Chondrocyte (in vitro differentiated cells): Measurements from ENCODE around the gene COX18. TPM values are rescaled to one million over a fixed set of nuclear protein-coding genes. Genes with fewer than 3 reads are reported as not detected.

Experiments used
- DNase-seq: peaks from one replicate; pipeline ENCODE4 v3.0.0; 2021; ENCODE audit warnings: mixed read lengths, low spot score
- H3K27ac Mint-ChIP-seq: one replicate; pipeline ENCODE4 v1.8.0; 2021; ENCODE audit warnings: mild to moderate bottlenecking, moderate library complexity, mixed read lengths; ENCODE audit not compliant: unreplicated experiment
- H3K27me3 Mint-ChIP-seq: 2 replicates; pipeline ENCODE4 v1.8.0; 2021; ENCODE audit warnings: low read depth, mixed read lengths
- H3K36me3 Mint-ChIP-seq: 2 replicates; pipeline ENCODE4 v1.8.0; 2021; ENCODE audit warnings: low read depth, mixed read lengths
- H3K4me1 Mint-ChIP-seq: 2 replicates; pipeline ENCODE4 v1.8.0; 2021; ENCODE audit warnings: low read depth, mild to moderate bottlenecking, mixed read lengths
- H3K4me3 Mint-ChIP-seq: one replicate; pipeline ENCODE4 v1.8.0; 2021; ENCODE audit warnings: mild to moderate bottlenecking, moderate library complexity, mixed read lengths; ENCODE audit not compliant: unreplicated experiment
- H3K9me3 Mint-ChIP-seq: 2 replicates; pipeline ENCODE4 v1.8.0; 2021; ENCODE audit warnings: low read depth, mixed read lengths
- CTCF ChIP-seq: fragments of 200-600 bp; sonication (generic); IDR thresholded peaks from 2 replicates; pipeline ENCODE4 v1.5.0; 2021; ENCODE audit warnings: antibody characterized with exemption, mild to moderate bottlenecking, moderate library complexity
- total RNA-seq: library from RNA; stranded (reverse); gene quantifications from 3 replicates; pipeline ENCODE4 v1.2.1, GENCODE V29; 2021

COX18 gene
- total RNA-seq, 1 donor from 2014 or later, result 13.2 TPM

GRCh38 chr4:73053974-73054480 is 15.5 kb downstream of the COX18 start:
- Mint-ChIP-seq H3K36me3 (peaks cover 12% of the 10 kb centered on the region), H3K9me3 (no peaks in the 10 kb centered on the region), H3K4me1 (peaks cover 28% of the 10 kb centered on the region), H3K27ac (peak overlapping the region; percentile 39), H3K4me3 (no peak overlapping the region), H3K27me3 (no peaks in the 10 kb centered on the region)
- no peak for TF ChIP-seq CTCF
- DNase-seq, result no peak

GRCh38 chr4:73053076-73053475 is 16.4 kb downstream of the COX18 start:
- Mint-ChIP-seq H3K4me1 (peaks cover 28% of the 10 kb centered on the region), H3K27ac (peak overlapping the region; percentile 6), H3K36me3 (peaks cover 8% of the 10 kb centered on the region), H3K27me3 (no peaks in the 10 kb centered on the region), H3K4me3 (no peak overlapping the region), H3K9me3 (no peaks in the 10 kb centered on the region)
- no peak for DNase-seq
- no peak for TF ChIP-seq CTCF

- Mint-ChIP-seq H3K9me3 (no peaks in the 10 kb centered on the region), H3K4me1 (peaks cover 28% of the 10 kb centered on the region), H3K36me3 (peaks cover 6% of the 10 kb centered on the region), H3K27ac (no peak overlapping the region), H3K27me3 (no peaks in the 10 kb centered on the region), H3K4me3 (no peak overlapping the region)
- no peak for DNase-seq
- TF ChIP-seq CTCF, result no peak
Measured at GRCh38 chr4:73051625-73052024, 17.9 kb downstream of the COX18 start.

- no peak for TF ChIP-seq CTCF
- H3K4me3 Mint-ChIP-seq, result no peak overlapping the region
- peaks cover 5% of the 10 kb centered on the region for H3K9me3 Mint-ChIP-seq
- no peaks in the 10 kb centered on the region for H3K27me3 Mint-ChIP-seq
- no peak for DNase-seq
- H3K36me3 Mint-ChIP-seq, result peaks cover 2% of the 10 kb centered on the region
- H3K27ac Mint-ChIP-seq, result no peak overlapping the region
- no peaks in the 10 kb centered on the region for H3K4me1 Mint-ChIP-seq
Measured at GRCh38 chr4:73045879-73046278, 23.6 kb downstream of the COX18 start.

GRCh38 chr4:73037057-73037456 is 32.5 kb downstream of the COX18 start:
- Mint-ChIP-seq H3K27ac (no peak overlapping the region), H3K9me3 (peaks cover 11% of the 10 kb centered on the region), H3K36me3 (no peaks in the 10 kb centered on the region), H3K4me1 (no peaks in the 10 kb centered on the region), H3K4me3 (no peak overlapping the region), H3K27me3 (peaks cover 8% of the 10 kb centered on the region)
- DNase-seq, result no peak
- TF ChIP-seq CTCF, result no peak
